HG02884 (cell line): Measurements from ENCODE around the gene GNAL.
"Not testable (repeated sequence)": the region's sequence is repeated elsewhere in the genome, so short reads cannot be mapped to it uniquely, and the experiment has no call there.

Experiments
- ATAC-seq: cut with Tn5 transposase; IDR thresholded peaks from one replicate; pipeline ENCODE4 v1.9.1; 2021; ENCODE audit warnings: mild to moderate bottlenecking, moderate library complexity; ENCODE audit not compliant: unreplicated experiment

The GNAL gene

GRCh38 chr18:11844436-11844835 is 155.4 kb downstream of the GNAL start:
- no peak for ATAC-seq

GRCh38 chr18:11845654-11846053 is 156.6 kb downstream of the GNAL start:
- ATAC-seq: no peak

- ATAC-seq: no peak
These were observed 158.7 kb downstream of the GNAL start for GRCh38 chr18:11847811-11848210.

- no peak for ATAC-seq
These were observed 160.2 kb downstream of the GNAL start for GRCh38 chr18:11849279-11849678.

GRCh38 chr18:11849841-11850634 is 161.0 kb downstream of the GNAL start:
- ATAC-seq: no peak

GRCh38 chr18:11850821-11851145 is 161.7 kb downstream of the GNAL start:
- ATAC-seq: peak; percentile 23

- ATAC-seq: peak; percentile 91
These were observed 162.2 kb downstream of the GNAL start, which contains the start of gene CHMP1B for GRCh38 chr18:11851146-11851805. Gene CHMP1B, plus strand, starts transcription at chr18:11851413. Its CDS starts 99 bp downstream, at chr18:11851512.

GRCh38 chr18:11851806-11852337 is 162.8 kb downstream of the GNAL start:
- no peak for ATAC-seq

GRCh38 chr18:11854554-11854953 is 165.5 kb downstream of the GNAL start:
- ATAC-seq: not testable (repeated sequence)

- no peak for ATAC-seq
These were observed 168.3 kb downstream of the GNAL start for GRCh38 chr18:11857177-11857887.

- ATAC-seq: no peak
These were observed 170.3 kb downstream of the GNAL start for GRCh38 chr18:11859282-11859830.

GRCh38 chr18:11859903-11860407 is 170.9 kb downstream of the GNAL start:
- no peak for ATAC-seq

GRCh38 chr18:11860594-11861450 is 171.8 kb downstream of the GNAL start:
- no peak for ATAC-seq

- no peak for ATAC-seq
These were observed 172.7 kb downstream of the GNAL start for GRCh38 chr18:11861583-11862288.

GRCh38 chr18:11862468-11863137 is 173.5 kb downstream of the GNAL start:
- no peak for ATAC-seq

- no peak for ATAC-seq
These were observed 175.4 kb downstream of the GNAL start for GRCh38 chr18:11864471-11864870.

GRCh38 chr18:11865071-11865470 is 176.0 kb downstream of the GNAL start:
- ATAC-seq: no peak

- no peak for ATAC-seq
These were observed 177.3 kb downstream of the GNAL start for GRCh38 chr18:11866329-11866728.

GRCh38 chr18:11866764-11867163 is 177.7 kb downstream of the GNAL start:
- ATAC-seq: no peak
